ENCODE results near the gene PHIP.

PHIP gene

DNA sequence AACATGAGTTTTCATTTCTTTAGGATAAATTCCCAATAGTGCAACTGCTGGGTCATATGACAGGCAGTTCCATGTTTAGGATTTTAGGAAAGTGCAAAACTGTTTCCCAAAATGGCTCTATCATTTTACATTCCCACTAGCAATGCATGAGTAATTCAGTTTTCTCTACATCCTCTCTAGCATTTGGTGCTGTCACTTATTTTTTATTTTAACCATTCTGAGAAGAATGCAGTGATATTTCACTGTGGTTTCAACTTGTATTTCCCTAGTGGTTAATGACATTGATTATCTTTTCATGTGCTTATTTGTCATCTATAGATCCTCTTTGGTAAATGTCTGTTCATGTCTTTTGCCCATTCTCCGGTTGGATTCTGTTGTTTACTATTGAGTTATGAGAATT lies 82.7 kb downstream of the PHIP start:
- in situ Hi-C loops (cut with MboI; ENCODE audit: low sequenced_read_pairs, unreplicated experiment): no loop called here
- no peak for DNase-seq (ENCODE audit: low spot score)
- TF ChIP-seq, protein P1, sequence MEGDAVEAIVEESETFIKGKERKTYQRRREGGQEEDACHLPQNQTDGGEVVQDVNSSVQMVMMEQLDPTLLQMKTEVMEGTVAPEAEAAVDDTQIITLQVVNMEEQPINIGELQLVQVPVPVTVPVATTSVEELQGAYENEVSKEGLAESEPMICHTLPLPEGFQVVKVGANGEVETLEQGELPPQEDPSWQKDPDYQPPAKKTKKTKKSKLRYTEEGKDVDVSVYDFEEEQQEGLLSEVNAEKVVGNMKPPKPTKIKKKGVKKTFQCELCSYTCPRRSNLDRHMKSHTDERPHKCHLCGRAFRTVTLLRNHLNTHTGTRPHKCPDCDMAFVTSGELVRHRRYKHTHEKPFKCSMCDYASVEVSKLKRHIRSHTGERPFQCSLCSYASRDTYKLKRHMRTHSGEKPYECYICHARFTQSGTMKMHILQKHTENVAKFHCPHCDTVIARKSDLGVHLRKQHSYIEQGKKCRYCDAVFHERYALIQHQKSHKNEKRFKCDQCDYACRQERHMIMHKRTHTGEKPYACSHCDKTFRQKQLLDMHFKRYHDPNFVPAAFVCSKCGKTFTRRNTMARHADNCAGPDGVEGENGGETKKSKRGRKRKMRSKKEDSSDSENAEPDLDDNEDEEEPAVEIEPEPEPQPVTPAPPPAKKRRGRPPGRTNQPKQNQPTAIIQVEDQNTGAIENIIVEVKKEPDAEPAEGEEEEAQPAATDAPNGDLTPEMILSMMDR (IDR thresholded peaks at IDR 0.05; ENCODE audit: borderline replicate concordance, control extremely low read depth, extremely low read depth, insufficient read depth, missing control alignments): no peak

DNA sequence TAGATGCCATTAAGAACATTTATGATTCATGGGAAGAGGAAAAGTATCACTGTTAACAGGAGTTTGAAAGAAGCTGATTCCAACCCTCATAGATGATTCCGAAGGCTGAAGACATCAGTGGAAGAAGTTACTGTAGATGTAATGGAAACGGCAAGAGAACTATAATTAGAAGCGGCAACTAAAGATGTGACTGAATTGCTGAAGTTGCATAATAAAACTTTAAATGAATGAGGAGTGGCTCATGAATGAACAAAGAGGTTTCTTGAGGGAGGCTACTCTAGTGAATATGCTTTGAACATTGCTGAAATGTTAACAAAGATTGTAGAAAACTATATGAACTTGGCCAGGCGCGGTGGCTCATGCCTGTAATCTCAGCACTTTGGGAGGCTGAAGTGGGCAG lies 84.1 kb downstream of the PHIP start:
- in situ Hi-C loops (cut with MboI; ENCODE audit: low sequenced_read_pairs, unreplicated experiment): no loop called here
- TF ChIP-seq, protein P1 (IDR thresholded peaks at IDR 0.05; ENCODE audit: borderline replicate concordance, control extremely low read depth, extremely low read depth, insufficient read depth, missing control alignments): no peak
- no peak for DNase-seq (ENCODE audit: low spot score)

DNA sequence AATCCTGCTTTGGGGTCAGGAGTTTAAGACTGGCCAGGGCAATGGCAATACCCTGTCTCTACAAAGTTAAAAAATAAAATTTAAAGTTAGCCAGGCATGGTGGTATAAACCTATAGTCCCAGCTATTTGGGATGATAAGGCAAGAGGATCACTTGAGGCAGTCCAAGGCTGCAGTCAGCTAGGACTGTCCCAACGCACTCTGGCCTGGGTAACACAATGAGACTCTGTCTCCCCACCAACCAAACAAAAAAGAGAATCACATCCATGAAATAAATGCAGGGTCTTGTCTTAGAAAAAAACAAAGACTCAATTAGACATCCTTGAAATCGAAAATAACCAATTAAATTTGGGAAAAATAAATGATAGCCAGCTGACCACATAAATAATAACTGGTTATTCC lies 88.9 kb downstream of the PHIP start:
- in situ Hi-C loops (cut with MboI; ENCODE audit: low sequenced_read_pairs, unreplicated experiment): no loop called here
- TF ChIP-seq, protein P1 (IDR thresholded peaks at IDR 0.05; ENCODE audit: borderline replicate concordance, control extremely low read depth, extremely low read depth, insufficient read depth, missing control alignments): no peak
- DNase-seq (ENCODE audit: low spot score): no peak

DNA sequence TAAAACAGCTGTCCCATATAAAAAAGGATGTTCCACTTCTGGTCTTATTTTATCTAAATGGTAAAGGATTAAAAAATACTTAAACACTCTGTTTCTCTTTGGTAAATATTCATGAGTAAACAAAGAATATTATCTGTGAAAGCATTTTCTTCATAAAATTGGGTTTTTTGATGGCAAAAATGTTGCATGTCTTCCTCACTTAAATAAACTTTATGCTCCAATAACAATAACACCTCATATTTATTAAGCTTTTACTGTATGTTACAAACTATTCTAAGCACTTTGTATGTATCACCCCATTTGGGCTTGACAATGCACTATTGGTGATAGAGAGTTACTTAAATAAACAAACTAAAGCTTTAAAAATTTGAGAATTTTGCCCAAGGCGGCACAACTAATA lies 91.9 kb downstream of the PHIP start:
- TF ChIP-seq, protein P1 (IDR thresholded peaks at IDR 0.05; ENCODE audit: borderline replicate concordance, control extremely low read depth, extremely low read depth, insufficient read depth, missing control alignments): no peak
- in situ Hi-C loops (cut with MboI; ENCODE audit: low sequenced_read_pairs, unreplicated experiment): no loop called here
- no peak for DNase-seq (ENCODE audit: low spot score)

DNA sequence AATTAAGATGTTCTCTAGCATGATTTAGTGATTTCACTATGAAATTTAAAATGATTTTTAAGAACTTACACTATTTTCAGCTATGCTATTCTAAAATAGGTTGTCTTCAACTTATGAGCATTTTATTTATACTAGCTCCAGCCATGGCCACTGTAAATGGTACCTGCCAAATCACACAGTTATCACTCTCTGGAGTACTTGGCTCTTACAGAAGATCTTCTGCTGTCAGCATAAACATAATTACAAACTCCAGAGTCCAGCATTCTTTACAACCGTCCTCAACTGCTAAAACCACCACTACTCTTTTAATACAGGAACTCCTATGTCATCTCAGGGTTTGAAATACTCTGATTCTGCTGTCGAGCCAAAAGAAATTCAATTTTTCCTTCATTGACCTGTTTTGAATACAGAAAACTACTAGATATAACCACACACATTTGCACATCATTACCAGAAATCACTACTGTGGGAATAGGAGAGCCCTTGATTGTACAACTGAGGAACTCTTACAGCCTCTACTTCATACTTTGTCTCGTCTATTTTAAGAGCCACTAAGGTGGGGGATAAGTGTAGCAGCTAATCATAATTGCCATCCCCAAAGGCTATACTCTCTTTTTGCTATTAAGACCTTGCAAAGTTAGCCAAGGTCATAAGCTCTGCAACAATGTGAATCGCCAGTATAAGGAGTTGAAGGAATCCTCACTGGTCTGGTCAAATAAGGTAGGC lies 93.7 kb downstream of the PHIP start:
- TF ChIP-seq, protein P1 (IDR thresholded peaks at IDR 0.05; ENCODE audit: borderline replicate concordance, control extremely low read depth, extremely low read depth, insufficient read depth, missing control alignments): no peak
- in situ Hi-C loops (cut with MboI; ENCODE audit: low sequenced_read_pairs, unreplicated experiment): no loop called here
- no peak for DNase-seq (ENCODE audit: low spot score)

DNA sequence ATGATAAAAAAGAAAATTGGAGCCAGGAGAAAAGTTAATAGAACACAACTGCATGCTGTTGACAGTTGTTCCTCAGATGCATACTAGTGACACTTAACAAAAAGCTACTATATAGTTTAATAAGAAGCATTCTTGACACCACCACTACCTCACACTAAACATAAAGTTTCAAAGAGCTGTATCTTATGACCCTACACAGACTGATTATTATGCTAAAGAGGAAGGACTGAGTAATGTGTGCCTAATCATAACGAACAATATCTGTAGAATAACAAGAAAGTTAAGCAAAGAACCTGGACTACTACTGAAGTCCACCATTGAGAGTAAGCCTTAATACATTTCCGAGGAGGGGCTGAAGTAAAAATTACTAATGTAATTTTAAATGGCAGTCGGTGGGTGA lies 110.9 kb downstream of the PHIP start:
- TF ChIP-seq, protein P1 (IDR thresholded peaks at IDR 0.05; ENCODE audit: borderline replicate concordance, control extremely low read depth, extremely low read depth, insufficient read depth, missing control alignments): no peak
- DNase-seq (ENCODE audit: low spot score): no peak
- in situ Hi-C loops (cut with MboI; ENCODE audit: low sequenced_read_pairs, unreplicated experiment): no loop called here

Data from GM13976 (cell line).